Trophoblast cell (in vitro differentiated cells and primary cell): Measurements from ENCODE around the gene NOPCHAP1.

Experiments used
- DNase-seq, 2 donors: peaks; one replicate each; pipeline ENCODE4 v3.0.0-alpha.2; 2016
- H2AFZ ChIP-seq: 2 replicates; pipeline ENCODE4 v1.6.1; 2013; ENCODE audit warnings: low read length, moderate library complexity, mild to moderate bottlenecking; ENCODE audit not compliant: insufficient read depth, poor library complexity
- H2AK5ac ChIP-seq: 2 replicates; pipeline ENCODE4 v1.6.1; 2013; ENCODE audit warnings: mild to moderate bottlenecking, low read length
- H2BK120ac ChIP-seq: 2 replicates; pipeline ENCODE4 v1.6.1; 2013; ENCODE audit warnings: low read length, mild to moderate bottlenecking, moderate library complexity; ENCODE audit not compliant: insufficient read depth, poor library complexity
- H2BK12ac ChIP-seq: 2 replicates; pipeline ENCODE4 v1.6.1; 2013; ENCODE audit warnings: mild to moderate bottlenecking, low read length, moderate library complexity
- H2BK5ac ChIP-seq: 2 replicates; pipeline ENCODE4 v1.6.1; 2013; ENCODE audit warnings: low read length, low read depth, moderate library complexity, mild to moderate bottlenecking; ENCODE audit not compliant: poor library complexity
- H3K14ac ChIP-seq: 2 replicates; pipeline ENCODE4 v1.6.1; 2013; ENCODE audit warnings: mild to moderate bottlenecking, low read length
- H3K18ac ChIP-seq: 2 replicates; pipeline ENCODE4 v1.6.1; 2013; ENCODE audit warnings: mild to moderate bottlenecking, low read length
- H3K23ac ChIP-seq: 2 replicates; pipeline ENCODE4 v1.6.1; 2013; ENCODE audit warnings: low read length
- H3K27ac ChIP-seq: 2 replicates; pipeline ENCODE4 v1.5.1; 2013; ENCODE audit warnings: low read depth, mild to moderate bottlenecking, inconsistent platforms, low read length, moderate library complexity
- H3K27me3 ChIP-seq: 2 replicates; pipeline ENCODE4 v1.6.1; 2013; ENCODE audit warnings: inconsistent platforms, mild to moderate bottlenecking, low read length, moderate library complexity; ENCODE audit not compliant: insufficient read depth
- H3K36me3 ChIP-seq, 2 experiments: 1 replicate in 1 of 2; 2 replicates in 1 of 2; pipeline ENCODE4 v1.6.1; 2013; ENCODE audit warnings: low read length in 2 of 2, mild to moderate bottlenecking in 2 of 2, moderate library complexity in 1 of 2; ENCODE audit not compliant: insufficient read depth in 2 of 2, control insufficient read depth in 1 of 2
- H3K4ac ChIP-seq: 2 replicates; pipeline ENCODE4 v1.6.1; 2013; ENCODE audit warnings: low read depth, mild to moderate bottlenecking, low read length, moderate library complexity
- H3K4me1 ChIP-seq, 2 experiments: 1 replicate in 1 of 2; 2 replicates in 1 of 2; pipeline ENCODE4 v1.6.1; 2013; ENCODE audit warnings: low read length in 2 of 2, mild to moderate bottlenecking in 2 of 2, moderate library complexity in 1 of 2; ENCODE audit not compliant: insufficient read depth in 2 of 2, control insufficient read depth in 1 of 2
- H3K4me2 ChIP-seq: 2 replicates; pipeline ENCODE4 v1.6.1; 2013; ENCODE audit warnings: inconsistent platforms, mild to moderate bottlenecking, low read length, moderate library complexity
- H3K4me3 ChIP-seq: 2 replicates; pipeline ENCODE4 v1.5.1; 2013; ENCODE audit warnings: mild to moderate bottlenecking, low read depth, low read length, inconsistent platforms
- H3K79me1 ChIP-seq: one replicate; pipeline ENCODE4 v1.6.1; 2013; ENCODE audit warnings: low read length
- H3K79me2 ChIP-seq: 2 replicates; pipeline ENCODE4 v1.6.1; 2013; ENCODE audit warnings: low read length, mild to moderate bottlenecking; ENCODE audit not compliant: control insufficient read depth, insufficient read depth, poor library complexity
- H3K9ac ChIP-seq: 2 replicates; pipeline ENCODE4 v1.6.1; 2013; ENCODE audit warnings: mild to moderate bottlenecking, low read length
- H3K9me3 ChIP-seq: 2 replicates; pipeline ENCODE4 v1.6.1; 2013; ENCODE audit warnings: low read depth, mild to moderate bottlenecking, control low read depth, inconsistent platforms, low read length; ENCODE audit not compliant: insufficient read depth
- H4K12ac ChIP-seq: 2 replicates; pipeline ENCODE4 v1.6.1; 2013; ENCODE audit warnings: low read depth, mild to moderate bottlenecking, low read length, moderate library complexity
- H4K8ac ChIP-seq: 2 replicates; pipeline ENCODE4 v1.6.1; 2013; ENCODE audit warnings: low read depth, mild to moderate bottlenecking, low read length, moderate library complexity
- H4K91ac ChIP-seq: one replicate; pipeline ENCODE4 v1.6.1; 2013; ENCODE audit warnings: low read depth, mild to moderate bottlenecking, low read length, moderate library complexity
- WGBS: extraction: QIAGEN DNeasy Blood & Tissue Kit; methylation state at CpG from one replicate; pipeline ENCODE4 v1.1.7; 2013; ENCODE audit warnings: missing lambda C conversion rate; ENCODE audit not compliant: insufficient read length, insufficient coverage; ENCODE audit errors: extremely low coverage; 5-methylcytosine and 5-hydroxymethylcytosine counted together

The NOPCHAP1 gene

GRCh38 chr12:104973250-104973649, 12.9 kb upstream of the NOPCHAP1 start:
- Histone ChIP-seq H4K12ac (no peak overlapping the region), H4K91ac (no peak overlapping the region), H3K23ac (no peak overlapping the region), H3K9me3 (peaks cover 1% of the 10 kb centered on the region), H3K14ac (no peak overlapping the region), H3K4ac (no peak overlapping the region), H2BK12ac (no peak overlapping the region), H3K79me2 (no peaks in the 10 kb centered on the region), H2AK5ac (no peak overlapping the region), H3K27ac (no peak overlapping the region), H3K18ac (no peak overlapping the region), H3K4me3 (no peak overlapping the region), H2BK120ac (no peak overlapping the region), H4K8ac (no peak overlapping the region), H2BK5ac (no peak overlapping the region), H3K4me2 (no peak overlapping the region), H3K4me1 (no peaks in the 10 kb centered on the region), H3K9ac (no peak overlapping the region), H3K27me3 (no peaks in the 10 kb centered on the region), H2AFZ (no peak overlapping the region), H3K79me1 (peaks cover 2% of the 10 kb centered on the region), H3K36me3 (no peaks in the 10 kb centered on the region)
- DNase-seq = no peak
- WGBS = no CpG with 5 or more reads among the region's 5 CpGs

GRCh38 chr12:104974626-104975290, 11.4 kb upstream of the NOPCHAP1 start:
- Histone ChIP-seq H3K27me3 (no peaks in the 10 kb centered on the region), H4K12ac (no peak overlapping the region), H3K79me1 (peaks cover 2% of the 10 kb centered on the region), H3K14ac (no peak overlapping the region), H4K8ac (no peak overlapping the region), H3K4me1 (no peaks in the 10 kb centered on the region), H3K4ac (no peak overlapping the region), H3K79me2 (no peaks in the 10 kb centered on the region), H3K9me3 (peaks cover 1% of the 10 kb centered on the region), H3K23ac (no peak overlapping the region), H3K27ac (no peak overlapping the region), H4K91ac (no peak overlapping the region), H2AFZ (no peak overlapping the region), H2BK5ac (no peak overlapping the region), H2BK12ac (peak overlapping the region; percentile 36), H3K4me3 (no peak overlapping the region), H2BK120ac (no peak overlapping the region), H3K4me2 (no peak overlapping the region), H3K9ac (no peak overlapping the region), H3K36me3 (no peaks in the 10 kb centered on the region), H2AK5ac (no peak overlapping the region), H3K18ac (no peak overlapping the region)
- WGBS = no CpG with 5 or more reads among the region's 7 CpGs
- DNase-seq = peak; percentile 89 to 95

- WGBS = no CpG with 5 or more reads among the region's 4 CpGs
- Histone ChIP-seq H3K36me3 (no peaks in the 10 kb centered on the region), H3K27me3 (no peaks in the 10 kb centered on the region), H4K91ac (no peak overlapping the region), H2BK5ac (no peak overlapping the region), H2AFZ (no peak overlapping the region), H2BK12ac (no peak overlapping the region), H2BK120ac (no peak overlapping the region), H4K12ac (no peak overlapping the region), H2AK5ac (no peak overlapping the region), H3K18ac (no peak overlapping the region), H3K14ac (no peak overlapping the region), H3K79me1 (peaks cover 2% of the 10 kb centered on the region), H3K4me2 (no peak overlapping the region), H3K79me2 (no peaks in the 10 kb centered on the region), H3K4me1 (no peaks in the 10 kb centered on the region), H3K4ac (no peak overlapping the region), H4K8ac (no peak overlapping the region), H3K9ac (no peak overlapping the region), H3K27ac (no peak overlapping the region), H3K4me3 (no peak overlapping the region), H3K23ac (no peak overlapping the region), H3K9me3 (peaks cover 1% of the 10 kb centered on the region)
- peak; percentile 82 to 83 for DNase-seq
These were observed 10.4 kb upstream of the NOPCHAP1 start for GRCh38 chr12:104975587-104976343.

GRCh38 chr12:104976703-104977102, 9.4 kb upstream of the NOPCHAP1 start:
- Histone ChIP-seq H3K4ac (no peak overlapping the region), H3K14ac (no peak overlapping the region), H3K4me2 (no peak overlapping the region), H2BK12ac (no peak overlapping the region), H3K36me3 (no peaks in the 10 kb centered on the region), H3K79me2 (no peaks in the 10 kb centered on the region), H3K79me1 (peaks cover 2% of the 10 kb centered on the region), H3K27ac (no peak overlapping the region), H4K8ac (no peak overlapping the region), H3K18ac (no peak overlapping the region), H2AK5ac (no peak overlapping the region), H2BK5ac (no peak overlapping the region), H3K9ac (no peak overlapping the region), H4K12ac (no peak overlapping the region), H3K4me1 (no peaks in the 10 kb centered on the region), H4K91ac (no peak overlapping the region), H3K9me3 (peaks cover 1% of the 10 kb centered on the region), H2BK120ac (no peak overlapping the region), H3K23ac (peak overlapping the region; percentile 37), H2AFZ (no peak overlapping the region), H3K4me3 (no peak overlapping the region), H3K27me3 (no peaks in the 10 kb centered on the region)
- DNase-seq = no peak
- WGBS = no CpG with 5 or more reads among the region's 8 CpGs
